GM12892 (cell line): ENCODE measurements around the gene SFXN5.

Experiments used
- POLR2A ChIP-seq: IDR thresholded peaks from 2 replicates; pipeline ENCODE4 v1.6.1; 2011; ENCODE audit warnings: low read depth, low read length, control low read depth
- TAF1 ChIP-seq: IDR thresholded peaks from 2 replicates; pipeline ENCODE4 v1.6.1; 2011; ENCODE audit warnings: low read depth, mild to moderate bottlenecking, control low read depth, low read length, borderline replicate concordance

DNA sequence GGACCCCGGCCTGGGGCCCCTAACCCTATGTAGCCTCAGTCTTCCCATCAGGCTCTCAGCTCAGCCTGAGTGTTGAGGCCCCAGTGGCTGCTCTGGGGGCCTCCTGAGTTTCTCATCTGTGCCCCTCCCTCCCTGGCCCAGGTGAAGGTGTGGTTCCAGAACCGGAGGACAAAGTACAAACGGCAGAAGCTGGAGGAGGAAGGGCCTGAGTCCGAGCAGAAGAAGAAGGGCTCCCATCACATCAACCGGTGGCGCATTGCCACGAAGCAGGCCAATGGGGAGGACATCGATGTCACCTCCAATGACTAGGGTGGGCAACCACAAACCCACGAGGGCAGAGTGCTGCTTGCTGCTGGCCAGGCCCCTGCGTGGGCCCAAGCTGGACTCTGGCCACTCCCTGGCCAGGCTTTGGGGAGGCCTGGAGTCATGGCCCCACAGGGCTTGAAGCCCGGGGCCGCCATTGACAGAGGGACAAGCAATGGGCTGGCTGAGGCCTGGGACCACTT, 137.8 kb downstream of the SFXN5 start:
- TF ChIP-seq TAF1 (no peak), POLR2A (no peak)
